Measurements from ENCODE around the gene VTI1A. TPM values are rescaled to one million over a fixed set of nuclear protein-coding genes. Genes with fewer than 3 reads are reported as not detected.

Gene VTI1A
- polyA plus RNA-seq, 1 of the 3 experiments (the other 2 are of a cell fraction): 8.3 TPM

Small RNA genes within 50 kb of the gene (small RNA-seq; reads per million reads assigned to genes)
- 0 to 36.9 (median 0) reads per million in 7 experiments for gene AC022018.1
- gene MIR4295: 0 reads per million in 7 experiments

Other genes starting within 250 kb of the VTI1A start
- gene TECTB, start 163.8 kb upstream of the VTI1A start, polyA plus RNA-seq (2012; rRNA removed): not detected in 2 replicates
- 0.08 and 0.10 TPM in 2 replicates for gene ACSL5, start 73.1 kb upstream of the VTI1A start, polyA plus RNA-seq (2012; rRNA removed)
- 12.5 and 20.7 TPM in 2 replicates for gene ZDHHC6, start 301 bp upstream of the VTI1A start, polyA plus RNA-seq (2012; rRNA removed)